VCaP (cell line): ENCODE measurements around the gene KLHL29.

Experiments used
- H3K27ac ChIP-seq: fragments of 450-650 bp; 2 replicates; pipeline ENCODE4 v1.5.1; 2017
- CTCF ChIP-seq: fragments of 450-650 bp; conservative IDR thresholded peaks from 2 replicates; pipeline ENCODE4 v1.5.1; 2017; ENCODE audit warnings: mild to moderate bottlenecking, moderate library complexity

The KLHL29 gene

GRCh38 chr2:23359631-23360567, 25.1 kb upstream of the KLHL29 start:
- no peak overlapping the region for H3K27ac ChIP-seq
- TF ChIP-seq CTCF: no peak

GRCh38 chr2:23360571-23361125, 24.3 kb upstream of the KLHL29 start:
- no peak for TF ChIP-seq CTCF

GRCh38 chr2:23361152-23361551, 23.8 kb upstream of the KLHL29 start:
- no peak overlapping the region for H3K27ac ChIP-seq
- TF ChIP-seq CTCF: no peak

More at GRCh38 chr2:23360571-23361125, 24.3 kb upstream of the KLHL29 start:
- no peak overlapping the region for H3K27ac ChIP-seq

- TF ChIP-seq CTCF: no peak
- H3K27ac ChIP-seq: no peak overlapping the region
Observed at GRCh38 chr2:23363268-23363667, 21.7 kb upstream of the KLHL29 start.

GRCh38 chr2:23363831-23364230, 21.1 kb upstream of the KLHL29 start:
- TF ChIP-seq CTCF: no peak
- no peak overlapping the region for H3K27ac ChIP-seq

GRCh38 chr2:23366720-23367119, 18.3 kb upstream of the KLHL29 start:
- TF ChIP-seq CTCF: peak; percentile 29
- no peak overlapping the region for H3K27ac ChIP-seq

- H3K27ac ChIP-seq: no peak overlapping the region
- no peak for TF ChIP-seq CTCF
Observed at GRCh38 chr2:23367760-23368159, 17.2 kb upstream of the KLHL29 start.
